ENCODE data around the gene SPAG6.

- TF ChIP-seq SMC3 (IDR thresholded peaks at IDR 0.05; ENCODE audit: low read depth, low read length) = no peak
- no peak for TF ChIP-seq POLR2A (IDR thresholded peaks at IDR 0.05; ENCODE audit: low read depth, low read length)
- TF ChIP-seq CTCF (conservative IDR thresholded peaks at IDR 0.05; ENCODE audit: low read depth, low read length) = no peak
- no peak for TF ChIP-seq ELK1 (IDR thresholded peaks at IDR 0.05; ENCODE audit: borderline replicate concordance, low read depth, low read length)
- no peak for TF ChIP-seq MAFK (IDR thresholded peaks at IDR 0.05; ENCODE audit: low read depth, low read length)
Measured at GRCh38 chr10:22308390-22308789, 36.9 kb upstream of the SPAG6 start.
